GM19023 (cell line): Measurements from ENCODE around the gene GPR107.

ENCODE experiments used
- ATAC-seq: cut with Tn5 transposase; IDR thresholded peaks from one replicate; pipeline ENCODE4 v1.9.1; 2021; ENCODE audit warnings: mild to moderate bottlenecking, moderate library complexity; ENCODE audit not compliant: unreplicated experiment

The GPR107 gene

DNA sequence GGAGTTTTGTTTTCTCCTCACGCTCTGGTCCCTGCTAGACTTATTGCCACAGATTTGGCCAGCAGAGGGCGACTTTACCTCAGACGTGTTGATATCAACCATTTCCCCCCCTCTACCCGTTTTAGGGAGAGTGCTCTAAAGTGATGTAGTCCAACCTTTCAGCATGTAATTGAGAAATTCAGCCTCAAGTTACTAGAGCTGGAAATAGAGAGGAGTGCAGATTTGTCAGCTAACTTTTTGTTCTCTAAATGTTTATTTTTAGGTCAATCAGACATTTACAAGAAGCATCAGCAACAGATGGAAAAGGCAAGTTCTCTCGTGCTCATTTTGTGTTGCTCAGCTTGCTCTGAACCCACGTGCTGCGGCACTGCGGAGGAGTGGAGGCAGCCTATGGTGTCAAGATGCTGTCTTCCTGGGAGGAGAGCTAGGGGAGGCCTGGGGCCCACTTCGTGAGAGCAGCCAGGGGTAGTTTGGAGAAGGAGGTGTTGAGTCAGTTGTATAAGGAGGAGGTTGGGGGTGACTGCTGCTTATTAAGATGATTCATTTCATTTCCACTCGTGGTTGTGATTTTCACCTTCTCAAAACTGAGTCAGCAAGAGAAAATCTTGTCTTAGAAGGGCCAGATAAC is 53.6 kb downstream of the GPR107 start:
- ATAC-seq = no peak

DNA sequence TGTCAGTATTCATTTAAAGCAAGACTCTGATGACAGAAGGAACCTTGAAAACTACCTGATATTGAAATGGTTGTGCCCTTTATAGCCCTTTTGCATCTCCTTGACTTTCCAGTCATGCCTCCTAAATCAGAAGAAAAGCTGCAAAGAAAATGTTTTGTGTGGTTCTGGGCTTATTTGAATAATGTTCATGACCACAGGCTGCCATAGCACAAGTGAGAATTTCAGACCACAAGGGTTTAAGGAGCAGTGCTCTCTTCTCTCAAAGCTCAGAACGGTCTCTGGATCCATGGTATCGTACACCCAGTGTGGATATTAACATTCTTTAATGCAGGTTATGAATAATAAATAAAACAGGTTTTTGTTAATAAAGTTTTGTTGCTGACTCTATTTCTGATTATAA is 54.2 kb downstream of the GPR107 start:
- no peak for ATAC-seq

DNA sequence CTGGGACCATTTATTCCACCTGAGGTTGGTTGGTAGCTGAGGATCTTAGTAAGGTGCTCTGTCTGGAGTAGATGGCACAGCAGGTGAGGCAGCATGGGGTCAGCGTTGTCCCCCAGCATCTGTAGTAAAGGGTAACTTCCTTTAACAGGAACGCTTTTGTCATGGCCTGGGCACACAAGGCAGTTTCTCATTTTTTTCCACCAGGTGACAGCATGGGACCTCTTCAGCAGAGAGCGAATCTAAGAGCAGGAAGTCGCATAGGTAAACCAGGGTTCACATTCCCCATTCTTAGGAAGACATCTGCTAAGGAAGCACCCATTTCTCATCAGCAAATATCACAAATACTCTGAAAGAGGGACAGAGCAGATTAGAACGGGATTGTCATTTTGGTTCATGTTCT is 56.5 kb downstream of the GPR107 start:
- no peak for ATAC-seq

DNA sequence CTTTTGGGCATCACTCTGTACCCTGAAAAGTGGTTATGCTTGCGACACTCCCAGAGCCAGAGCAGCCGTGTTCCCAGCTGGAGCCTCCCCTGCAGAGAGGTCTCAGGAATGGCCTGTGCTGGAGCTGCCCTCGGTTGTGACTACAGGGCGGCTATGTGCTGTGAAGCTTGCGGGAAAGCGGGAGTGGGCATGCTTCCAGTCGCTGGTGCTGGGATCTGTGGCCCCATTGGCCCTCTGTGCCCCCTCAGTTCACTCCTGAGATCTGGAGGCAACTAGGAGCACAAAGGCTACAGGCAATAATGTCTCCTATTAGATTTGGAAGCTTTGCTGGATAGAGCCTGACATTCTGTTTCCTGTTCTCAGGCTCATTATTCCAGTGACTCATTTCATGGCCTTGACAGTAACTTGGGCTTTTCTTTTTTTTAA is 56.9 kb downstream of the GPR107 start:
- no peak for ATAC-seq

DNA sequence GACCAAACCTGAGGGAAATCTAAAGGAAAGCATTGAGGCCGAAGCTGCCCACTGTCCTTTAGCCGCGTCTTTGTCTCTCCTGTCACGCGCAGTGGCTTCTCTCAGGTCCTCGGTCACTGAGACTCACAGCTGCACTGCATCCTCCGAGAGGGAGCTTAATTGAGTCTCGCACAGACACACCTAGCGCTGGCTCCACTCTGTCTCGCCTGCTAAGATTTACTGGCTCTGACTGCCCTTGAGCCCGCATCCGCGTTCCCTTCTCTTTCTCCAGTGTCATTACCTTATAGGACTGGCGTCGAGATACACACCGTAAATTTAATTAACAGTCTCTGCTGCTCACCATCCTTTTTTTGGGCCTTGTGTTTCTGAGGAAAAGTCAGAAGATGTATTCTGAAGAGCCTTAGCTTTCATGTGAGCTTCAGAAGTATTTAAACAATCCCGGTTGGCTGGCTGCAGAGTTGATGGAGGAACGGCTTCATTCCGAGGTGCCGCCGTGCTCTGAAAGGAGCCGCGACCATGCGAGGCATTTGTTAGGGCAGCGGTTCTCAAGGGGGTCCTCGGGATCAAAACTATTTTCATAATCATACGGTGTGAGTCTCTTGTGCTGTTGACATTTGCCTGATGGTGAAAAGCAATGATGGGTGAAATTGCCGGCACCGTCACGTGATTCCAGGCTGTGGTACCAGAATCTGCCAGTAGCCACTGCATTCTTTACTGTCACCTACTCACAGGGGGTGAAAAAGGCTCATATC is 58.3 kb downstream of the GPR107 start:
- no peak for ATAC-seq

DNA sequence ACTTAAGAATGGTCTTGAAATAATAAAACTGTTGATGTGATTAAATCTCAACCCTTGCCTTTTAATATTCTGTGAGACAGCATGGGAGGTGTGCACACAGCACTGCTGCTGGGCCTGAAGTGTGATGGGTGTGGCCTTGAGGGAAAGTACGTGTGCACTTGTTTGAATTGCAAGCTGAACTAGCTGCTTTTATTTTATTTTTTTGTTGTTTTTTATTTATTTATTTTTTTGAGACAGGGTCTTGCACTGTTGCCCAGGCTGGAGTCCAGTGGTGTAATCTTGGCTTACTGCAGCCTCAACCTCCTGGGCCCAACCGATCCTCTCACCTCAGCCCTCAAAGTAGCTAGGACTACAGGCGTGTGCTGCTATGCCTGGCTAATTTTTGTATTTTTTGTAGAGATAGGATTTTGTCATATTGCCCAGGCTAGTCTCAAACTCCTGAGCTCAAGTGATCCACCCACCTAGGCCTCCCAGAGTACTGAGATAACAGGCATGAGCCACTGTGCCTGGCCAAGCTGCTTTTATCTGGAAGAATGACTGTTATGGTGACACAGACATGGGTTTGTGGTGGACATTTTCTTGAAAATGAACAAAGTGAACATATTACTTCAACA is 58.9 kb downstream of the GPR107 start:
- no peak for ATAC-seq

DNA sequence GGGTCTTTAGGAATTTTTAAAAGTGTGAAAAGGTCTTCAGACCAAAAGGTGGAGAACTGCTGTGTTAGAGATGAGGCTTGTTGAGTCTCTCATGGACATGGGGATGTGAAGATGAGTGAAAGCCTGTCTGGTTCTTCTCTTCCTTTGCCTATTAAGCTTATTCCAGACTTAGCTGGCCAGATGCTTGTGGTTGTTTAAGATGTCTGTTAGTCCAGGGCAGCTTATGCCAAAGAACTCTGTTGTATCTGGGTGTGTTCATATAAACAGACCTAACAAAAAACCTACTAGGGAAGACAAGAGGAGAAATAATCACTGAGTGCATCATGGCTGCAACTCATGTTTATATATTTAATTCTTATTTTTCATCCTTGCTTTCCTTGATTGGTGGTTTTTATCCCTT is 61.0 kb downstream of the GPR107 start:
- ATAC-seq = no peak

DNA sequence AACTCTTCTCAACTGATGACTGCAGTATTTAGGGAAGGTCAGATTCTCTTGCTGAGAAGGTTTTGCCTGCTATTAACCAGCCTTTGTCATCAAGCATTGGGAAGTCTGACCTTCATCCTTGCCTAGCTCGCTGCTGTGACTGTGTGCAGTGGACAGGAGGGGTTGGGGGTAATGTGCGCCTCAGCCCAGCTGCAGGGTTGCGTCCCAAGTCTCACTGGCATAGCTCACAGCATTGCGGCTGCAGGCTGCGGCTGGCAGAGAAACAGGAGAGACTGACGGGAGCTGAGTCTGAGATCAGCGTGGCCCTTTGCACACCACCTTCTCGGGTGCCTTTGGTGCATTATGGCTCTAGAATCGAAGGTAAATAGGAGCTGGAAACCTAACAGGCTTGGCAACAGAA is 62.6 kb downstream of the GPR107 start:
- no peak for ATAC-seq

DNA sequence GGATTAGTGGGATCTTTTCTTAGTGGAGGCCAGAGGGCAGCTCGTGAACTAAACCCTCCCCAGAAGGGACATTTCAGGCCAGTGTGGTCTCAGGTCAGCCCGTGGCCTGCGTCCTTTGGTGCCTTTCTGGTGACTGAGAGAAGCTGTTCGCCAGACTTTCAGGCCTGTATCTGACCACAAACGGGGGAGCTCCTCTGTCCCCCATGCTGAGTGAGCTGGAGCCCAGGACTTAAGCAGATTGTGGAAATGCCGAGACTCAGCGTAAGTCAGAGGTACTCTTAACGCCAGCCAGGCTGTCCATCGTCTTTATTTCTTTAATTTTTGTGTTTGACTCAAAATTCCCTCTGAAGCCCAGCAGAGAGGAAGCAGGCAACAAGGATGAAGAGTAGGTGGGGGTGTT is 63.7 kb downstream of the GPR107 start:
- no peak for ATAC-seq

DNA sequence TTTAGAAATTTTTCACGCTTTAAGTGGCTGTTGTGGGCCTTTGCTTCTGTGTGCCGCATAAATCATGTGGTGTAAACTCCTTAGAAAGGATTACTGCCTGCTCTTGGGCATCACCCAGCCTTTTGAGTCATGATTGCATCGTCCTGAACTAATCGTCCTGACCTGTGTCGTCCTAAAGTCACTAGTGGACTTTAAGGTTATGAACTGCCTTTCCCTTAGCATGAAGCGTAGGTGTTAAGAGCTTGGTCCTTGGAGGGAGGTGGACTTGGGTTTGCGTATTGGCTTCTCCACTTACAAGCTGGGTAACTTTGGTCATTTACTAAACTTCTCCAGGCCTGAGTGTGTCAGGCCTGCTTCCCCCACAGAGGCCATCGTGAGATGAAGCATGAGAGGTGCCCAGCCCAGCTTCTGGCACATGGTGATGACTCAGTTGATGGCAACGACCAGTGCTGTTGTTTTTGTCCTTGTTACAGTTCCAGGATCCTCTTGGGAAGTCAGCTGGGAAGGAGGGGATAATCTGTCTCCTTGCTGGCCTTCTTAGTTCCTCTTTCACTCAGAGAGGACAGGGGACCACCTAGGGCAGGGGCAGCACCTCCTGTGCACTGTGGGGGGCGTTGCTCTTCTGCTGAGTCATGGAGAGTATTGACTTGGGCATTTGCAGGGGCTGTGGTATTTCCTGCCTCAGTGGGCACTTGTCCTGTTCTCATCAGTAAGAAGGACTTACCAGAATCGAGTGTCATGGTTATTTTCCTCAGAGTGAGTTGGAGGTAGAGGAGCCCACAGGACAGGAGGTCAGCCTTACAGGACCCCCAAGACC is 64.3 kb downstream of the GPR107 start:
- ATAC-seq = no peak

DNA sequence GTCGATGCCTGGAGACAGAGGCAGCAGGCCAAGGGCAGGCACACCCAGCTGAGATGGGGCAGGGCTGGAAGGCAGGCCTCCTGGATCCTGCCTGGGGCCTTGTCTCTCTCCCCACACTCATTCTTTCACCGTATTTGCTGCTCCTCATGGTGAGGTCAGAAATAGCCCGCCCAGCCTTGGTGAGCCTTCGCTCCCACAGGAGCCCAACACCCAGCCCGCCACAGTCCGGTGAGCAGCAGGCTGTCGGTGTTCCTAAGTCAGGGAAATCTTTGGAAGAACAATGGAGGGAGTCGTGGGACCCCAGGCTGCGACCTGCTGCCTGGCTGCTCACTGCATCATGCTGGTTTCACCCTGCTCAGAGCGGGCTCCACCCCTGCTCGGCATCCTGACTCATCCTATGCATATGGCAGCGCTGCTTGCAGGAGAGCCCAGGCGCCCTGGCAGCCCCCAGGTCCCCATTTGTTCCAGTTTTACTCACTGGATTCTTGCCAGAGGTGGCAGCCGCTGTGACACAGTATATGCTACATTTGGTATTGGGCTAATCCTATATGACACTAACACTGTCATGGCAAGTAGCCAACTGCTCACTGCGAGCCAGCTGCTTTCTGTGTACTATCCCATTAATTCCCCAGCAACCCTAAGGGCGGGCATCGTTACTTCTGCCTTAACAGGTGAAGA is 65.3 kb downstream of the GPR107 start:
- ATAC-seq = no peak

DNA sequence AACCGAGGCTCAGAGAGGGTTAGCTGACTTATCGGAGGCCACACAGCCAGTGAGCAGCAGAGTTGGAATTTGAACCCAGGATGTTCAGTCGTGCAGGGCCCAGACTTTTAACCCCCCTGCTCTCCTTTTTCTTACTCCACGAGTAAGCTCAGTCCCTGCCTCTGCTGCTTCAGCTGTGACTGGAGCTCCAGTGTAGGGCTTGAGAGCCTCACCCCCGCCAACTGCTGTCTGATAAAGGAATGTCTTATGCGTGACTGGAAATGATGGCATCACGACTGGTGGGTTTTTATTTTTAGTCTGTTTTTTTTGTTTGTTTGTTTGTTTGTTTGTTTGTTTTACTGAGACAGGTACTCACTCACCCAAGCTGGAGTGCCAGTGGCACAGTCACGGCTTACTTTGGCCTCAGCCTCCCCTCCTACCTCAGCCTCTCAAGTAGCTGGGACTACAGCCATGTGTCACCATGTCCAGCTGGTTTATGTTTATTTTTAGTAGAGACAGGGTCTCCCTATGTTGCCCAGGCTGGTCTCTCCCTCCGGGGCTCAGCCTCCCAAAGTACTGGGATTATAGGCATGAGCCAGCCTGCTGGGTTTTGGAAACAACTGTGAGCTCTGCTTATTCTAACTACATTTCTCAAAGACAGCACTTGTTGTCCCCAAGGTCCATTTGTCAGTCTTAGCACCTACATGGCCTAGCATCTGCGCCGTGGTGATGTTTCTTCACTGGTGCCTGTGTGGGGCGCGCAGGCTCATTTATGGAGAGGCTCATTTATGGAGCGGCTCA is 66.0 kb downstream of the GPR107 start:
- ATAC-seq = no peak

DNA sequence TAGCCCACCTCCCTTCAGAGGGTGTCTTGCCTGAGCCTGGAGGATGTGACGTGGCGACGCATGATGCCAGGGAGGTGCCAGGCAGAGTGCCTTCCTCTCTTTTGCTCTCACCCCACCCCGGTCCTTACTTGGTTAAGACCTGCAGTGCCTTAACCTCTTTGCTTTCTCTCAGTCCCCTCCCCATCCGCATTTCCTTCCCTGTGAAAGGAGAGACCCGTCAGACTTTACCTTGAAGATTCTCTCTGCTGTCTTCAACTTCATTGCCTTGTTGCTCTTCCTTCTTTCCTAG is 66.5 kb downstream of the GPR107 start:
- ATAC-seq = no peak

DNA sequence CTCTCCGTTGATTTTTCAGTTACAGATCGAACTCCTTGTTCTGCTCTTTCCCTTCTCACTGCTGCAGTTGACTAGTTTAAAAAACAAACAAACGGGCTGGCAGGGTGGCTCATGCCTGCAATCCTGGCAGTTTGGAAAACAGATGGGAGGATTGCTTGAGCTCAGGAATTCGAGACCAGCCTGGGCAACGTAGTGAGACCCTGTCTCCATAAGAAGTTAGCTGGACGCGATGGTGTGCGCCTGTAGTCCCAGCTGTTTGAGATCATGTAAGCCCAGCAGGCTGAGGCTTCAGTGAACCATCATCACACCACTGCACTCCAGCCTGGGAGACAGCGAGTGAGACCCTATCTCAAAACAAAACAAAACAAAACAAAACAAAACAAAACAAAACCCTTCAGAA is 67.1 kb downstream of the GPR107 start:
- no peak for ATAC-seq

DNA sequence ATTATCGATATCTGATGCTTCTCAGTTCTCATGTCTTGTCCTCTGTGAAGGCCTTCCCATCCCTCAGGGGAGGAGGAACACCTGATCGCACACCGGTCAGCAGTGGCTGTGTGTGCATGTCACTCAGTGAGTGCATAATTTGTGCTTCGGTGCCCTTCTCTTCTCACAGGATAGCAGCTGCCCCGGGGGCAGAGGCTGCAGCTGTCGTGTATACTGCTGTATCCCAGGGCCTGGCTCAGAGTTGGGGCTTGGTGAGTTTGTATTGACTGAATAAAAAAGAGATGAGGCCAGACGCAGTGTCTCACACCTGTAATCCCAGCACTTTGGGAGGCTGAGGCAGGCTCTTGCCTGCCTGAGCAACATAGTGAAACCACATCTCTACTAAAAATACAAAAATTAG is 68.8 kb downstream of the GPR107 start:
- no peak for ATAC-seq

DNA sequence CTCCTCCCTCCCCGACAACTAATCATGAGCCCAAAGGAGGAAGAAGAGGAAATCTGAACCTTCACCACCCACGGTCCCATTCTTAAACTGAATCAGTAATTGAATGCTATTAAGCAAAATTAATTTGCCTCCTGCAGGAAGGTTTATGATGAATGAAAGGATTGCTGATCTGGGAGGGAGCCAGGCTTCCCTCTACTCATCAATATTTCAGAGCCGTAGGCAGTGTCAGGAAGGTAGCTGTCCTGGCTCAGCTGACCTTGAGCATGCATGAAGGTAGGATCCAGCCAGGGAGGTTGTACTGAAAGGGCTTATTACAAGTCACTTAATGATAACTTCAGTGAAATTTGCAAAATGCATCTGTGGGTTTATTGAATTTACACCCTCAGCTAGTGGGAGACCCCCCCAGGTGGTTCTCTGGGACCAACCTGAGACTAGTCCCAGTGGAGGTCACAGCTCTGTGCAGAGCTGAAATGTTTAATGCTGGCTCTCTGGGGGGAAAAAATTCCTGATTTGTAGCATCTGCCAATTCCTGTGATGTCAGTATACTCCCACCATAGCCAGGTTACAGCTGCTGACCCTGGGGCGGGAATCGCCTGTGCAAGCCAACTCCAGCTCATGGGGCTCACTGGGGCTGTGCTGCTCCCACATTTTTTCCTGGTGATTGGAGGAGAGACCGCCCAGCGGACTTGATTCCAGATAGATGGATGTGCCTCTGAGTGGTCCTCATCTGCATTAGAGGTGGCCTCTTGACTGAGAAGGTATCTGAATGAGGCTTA is 70.6 kb downstream of the GPR107 start:
- ATAC-seq = no peak

DNA sequence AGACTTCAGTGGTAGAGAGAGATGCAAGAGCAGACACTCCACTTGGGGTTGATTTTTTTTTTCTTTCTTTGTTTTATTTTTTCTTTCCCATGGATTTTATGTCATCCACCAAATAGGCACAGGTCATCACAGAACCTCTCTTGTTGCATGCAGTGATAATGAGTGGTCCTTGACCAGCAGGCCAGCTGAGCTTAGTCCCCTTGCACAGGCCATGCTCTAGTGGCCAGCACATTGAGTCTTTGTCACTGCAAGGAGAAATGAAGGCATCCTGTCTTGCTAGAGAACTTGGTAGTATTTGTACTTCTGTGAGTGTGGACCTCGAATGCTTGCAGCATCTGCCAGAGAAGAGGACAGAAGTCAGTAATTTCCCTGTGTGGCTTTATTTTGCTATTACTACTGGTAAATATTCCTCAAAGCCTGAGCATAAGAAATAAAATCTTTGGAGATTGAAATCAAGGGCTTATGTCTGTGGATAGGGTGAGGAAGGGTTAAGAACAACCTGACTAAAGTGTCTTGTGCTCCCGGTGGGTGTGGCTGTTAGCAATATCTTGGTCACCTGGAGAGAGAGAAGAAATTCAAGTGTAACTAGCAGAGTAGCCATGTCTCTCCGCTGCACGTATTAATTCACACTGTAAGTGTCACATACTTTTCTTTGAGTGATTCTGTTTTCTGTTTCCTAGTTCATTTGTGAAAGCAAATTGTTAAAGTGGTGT is 73.2 kb downstream of the GPR107 start:
- no peak for ATAC-seq

DNA sequence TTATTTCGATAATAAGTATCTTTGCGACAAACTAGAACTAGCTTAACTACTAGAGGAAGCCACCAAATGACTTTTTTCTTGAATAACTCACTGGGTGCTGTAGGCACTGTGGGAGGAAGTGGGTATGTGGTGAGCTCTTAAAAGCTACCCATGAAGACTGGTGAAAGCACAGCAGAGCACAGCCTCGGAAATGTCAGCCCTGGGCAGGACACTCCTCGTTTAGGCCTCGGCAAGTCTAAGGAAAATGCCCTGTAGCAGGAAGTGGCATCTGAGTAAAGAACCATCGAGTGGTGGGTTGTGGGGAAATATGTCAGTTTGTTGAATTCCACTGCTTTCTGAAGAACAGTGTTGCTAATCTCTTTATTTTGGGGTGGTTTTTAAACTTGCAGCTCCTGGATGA is 74.5 kb downstream of the GPR107 start:
- ATAC-seq = peak; percentile 28
